ENCODE measurements around the gene LAMA2. TPM values are rescaled to one million over a fixed set of nuclear protein-coding genes. Genes with fewer than 3 reads are reported as not detected.

Gene LAMA2
- total RNA-seq, 1 experiment from 2014 or later: 0.04 TPM

DNA sequence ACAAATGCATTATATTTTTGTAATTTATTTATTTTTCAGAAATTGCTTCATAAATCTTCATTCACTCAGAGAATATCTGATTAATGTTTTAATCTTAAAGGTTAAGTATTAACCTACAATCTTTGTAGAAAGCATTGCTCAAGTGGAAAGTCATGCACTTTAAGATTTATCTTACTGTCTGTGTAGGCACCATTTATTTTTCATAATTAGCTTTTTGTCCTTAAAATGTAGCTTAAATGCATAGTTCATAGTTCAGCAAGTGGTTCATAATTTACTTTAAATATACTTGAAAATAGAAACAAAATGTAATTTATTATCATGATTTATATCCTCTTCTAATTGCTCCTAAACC, 397.3 kb downstream of the LAMA2 start:
- Histone ChIP-seq H3K27me3 (ENCODE audit: low read length) (no peaks in the 10 kb centered on the region), H3K9me2 (replicated peaks; ENCODE audit: insufficient read depth, low read length) (no peaks in the 10 kb centered on the region), H3K9ac (ENCODE audit: low read length) (no peak overlapping the region), H3K36me3 (ENCODE audit: insufficient read depth, low read length) (no peaks in the 10 kb centered on the region), H3K4me2 (ENCODE audit: low read depth, low read length, poor library complexity, severe bottlenecking) (no peak overlapping the region), H3K9me3 (ENCODE audit: low read length) (no peaks in the 10 kb centered on the region), H4K20me1 (ENCODE audit: insufficient read depth, low read depth, low read length) (no peaks in the 10 kb centered on the region), H2AFZ (ENCODE audit: low read length) (no peak overlapping the region), H3K79me2 (ENCODE audit: low read length) (no peaks in the 10 kb centered on the region), H3K4me1 (ENCODE audit: low read length) (no peaks in the 10 kb centered on the region), H3K27ac (ENCODE audit: low read length) (no peak overlapping the region), H3K4me3 (ENCODE audit: low read length) (no peak overlapping the region)
- DNase-seq: no peak

DNA sequence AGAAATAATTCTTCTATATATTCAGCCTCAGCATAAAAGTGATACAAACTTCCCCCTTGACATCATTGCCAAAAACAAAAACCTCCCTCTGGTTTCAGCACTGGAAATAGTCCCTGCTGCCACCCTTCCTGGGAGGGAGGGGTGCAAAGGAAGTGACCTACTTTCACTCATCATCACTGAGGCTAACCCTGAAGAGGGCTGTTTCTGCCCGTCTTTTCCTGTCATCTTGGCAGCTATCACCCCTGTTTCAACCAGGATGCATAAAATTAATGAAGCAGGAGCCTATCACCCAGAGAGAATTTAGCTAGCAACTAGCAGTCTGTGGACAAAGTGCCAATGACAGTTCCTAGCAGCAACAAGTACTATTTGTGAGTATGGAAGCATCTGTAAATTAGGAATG, 397.8 kb downstream of the LAMA2 start:
- no peaks in the 10 kb centered on the region for H3K4me1 ChIP-seq (ENCODE audit: low read length)
- no peak overlapping the region for H3K27ac ChIP-seq (ENCODE audit: low read length)
- no peaks in the 10 kb centered on the region for H3K9me3 ChIP-seq (ENCODE audit: low read length)
- H3K36me3 ChIP-seq (ENCODE audit: insufficient read depth, low read length): no peaks in the 10 kb centered on the region
- no peak overlapping the region for H3K9ac ChIP-seq (ENCODE audit: low read length)
- H3K79me2 ChIP-seq (ENCODE audit: low read length): no peaks in the 10 kb centered on the region
- H3K9me2 ChIP-seq (replicated peaks; ENCODE audit: insufficient read depth, low read length): no peaks in the 10 kb centered on the region
- H2AFZ ChIP-seq (ENCODE audit: low read length): no peak overlapping the region
- no peaks in the 10 kb centered on the region for H3K27me3 ChIP-seq (ENCODE audit: low read length)
- H3K4me2 ChIP-seq (ENCODE audit: low read depth, low read length, poor library complexity, severe bottlenecking): no peak overlapping the region
- no peaks in the 10 kb centered on the region for H4K20me1 ChIP-seq (ENCODE audit: insufficient read depth, low read depth, low read length)
- DNase-seq: no peak
- H3K4me3 ChIP-seq (ENCODE audit: low read length): no peak overlapping the region

DNA sequence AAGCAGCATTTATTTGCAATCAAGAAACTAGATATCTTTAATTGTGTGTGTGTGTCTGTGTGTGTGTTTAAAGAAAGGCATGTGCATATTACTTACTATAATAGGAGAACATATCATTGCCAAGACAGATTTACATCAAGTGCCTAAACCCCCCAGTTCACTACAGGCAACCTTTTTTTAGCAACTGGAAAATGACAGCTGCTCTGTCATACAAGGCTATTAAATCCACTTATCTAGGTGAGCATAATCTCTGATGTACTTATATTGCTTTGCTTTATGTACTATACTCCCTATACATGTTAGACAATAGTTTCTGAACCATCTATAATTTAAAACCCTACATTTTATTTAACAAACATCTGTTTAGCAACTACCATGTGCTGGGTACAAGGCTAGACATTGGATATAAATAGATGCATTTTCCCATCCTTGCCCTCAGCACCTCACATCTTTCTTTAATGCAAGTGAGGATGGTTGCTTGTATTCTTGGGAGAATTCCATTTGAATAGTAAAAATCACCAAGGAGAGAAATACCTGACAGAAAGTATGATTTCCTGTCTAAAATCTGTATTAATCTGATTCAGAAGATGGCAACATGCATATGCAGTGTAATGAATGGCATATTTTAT, 398.3 kb downstream of the LAMA2 start:
- Histone ChIP-seq H3K79me2 (ENCODE audit: low read length) (no peaks in the 10 kb centered on the region), H3K4me3 (ENCODE audit: low read length) (no peak overlapping the region), H3K4me1 (ENCODE audit: low read length) (no peaks in the 10 kb centered on the region), H2AFZ (ENCODE audit: low read length) (no peak overlapping the region), H3K36me3 (ENCODE audit: insufficient read depth, low read length) (no peaks in the 10 kb centered on the region), H4K20me1 (ENCODE audit: insufficient read depth, low read depth, low read length) (no peaks in the 10 kb centered on the region), H3K27me3 (ENCODE audit: low read length) (no peaks in the 10 kb centered on the region), H3K27ac (ENCODE audit: low read length) (no peak overlapping the region), H3K9me3 (ENCODE audit: low read length) (no peaks in the 10 kb centered on the region), H3K9me2 (replicated peaks; ENCODE audit: insufficient read depth, low read length) (no peaks in the 10 kb centered on the region), H3K9ac (ENCODE audit: low read length) (no peak overlapping the region), H3K4me2 (ENCODE audit: low read depth, low read length, poor library complexity, severe bottlenecking) (no peak overlapping the region)
- DNase-seq: no peak

DNA sequence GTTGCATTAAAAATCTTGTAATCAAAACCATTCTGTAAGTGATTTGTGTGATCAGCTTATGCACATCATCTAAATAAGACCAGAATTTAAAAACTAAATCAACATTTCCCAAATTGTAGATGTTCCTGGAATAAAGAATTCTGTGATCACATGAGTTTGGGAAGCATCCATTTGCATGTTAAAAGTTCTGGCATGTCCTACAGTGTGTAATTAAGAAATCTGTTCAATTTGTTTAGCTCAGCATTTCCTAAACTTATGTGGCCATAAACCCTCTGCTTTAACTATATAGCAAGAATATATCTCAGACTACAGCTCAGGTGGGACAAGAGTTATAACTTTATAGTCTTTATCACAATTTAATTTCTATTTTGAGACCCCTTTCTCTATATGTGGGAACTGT, 399.1 kb downstream of the LAMA2 start:
- H3K79me2 ChIP-seq (ENCODE audit: low read length): no peaks in the 10 kb centered on the region
- no peak for DNase-seq
- H3K4me3 ChIP-seq (ENCODE audit: low read length): no peak overlapping the region
- H3K27ac ChIP-seq (ENCODE audit: low read length): no peak overlapping the region
- H3K4me1 ChIP-seq (ENCODE audit: low read length): no peaks in the 10 kb centered on the region
- no peaks in the 10 kb centered on the region for H3K9me3 ChIP-seq (ENCODE audit: low read length)
- no peak overlapping the region for H2AFZ ChIP-seq (ENCODE audit: low read length)
- no peaks in the 10 kb centered on the region for H3K36me3 ChIP-seq (ENCODE audit: insufficient read depth, low read length)
- no peaks in the 10 kb centered on the region for H3K27me3 ChIP-seq (ENCODE audit: low read length)
- H3K4me2 ChIP-seq (ENCODE audit: low read depth, low read length, poor library complexity, severe bottlenecking): no peak overlapping the region
- H3K9me2 ChIP-seq (replicated peaks; ENCODE audit: insufficient read depth, low read length): no peaks in the 10 kb centered on the region
- no peaks in the 10 kb centered on the region for H4K20me1 ChIP-seq (ENCODE audit: insufficient read depth, low read depth, low read length)
- H3K9ac ChIP-seq (ENCODE audit: low read length): no peak overlapping the region

DNA sequence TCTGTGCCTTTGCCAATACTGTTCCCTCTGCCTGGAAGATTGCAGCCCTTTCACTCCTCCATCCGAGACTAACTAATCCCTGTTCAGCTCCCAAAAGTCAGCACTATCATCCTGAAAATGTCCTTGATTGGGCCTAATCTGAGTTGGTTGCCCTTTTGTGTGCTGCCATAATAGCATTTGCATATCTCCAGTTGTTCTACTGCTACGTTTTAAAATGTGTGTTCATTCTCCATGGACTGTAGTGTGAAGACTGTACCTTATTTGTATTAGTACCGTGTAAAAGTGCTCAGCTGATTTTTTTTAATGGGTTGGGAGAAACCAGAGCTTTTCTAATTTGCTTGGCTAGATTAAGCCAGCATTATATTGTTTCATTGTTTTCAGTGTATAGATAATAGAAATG, 401.3 kb downstream of the LAMA2 start:
- Histone ChIP-seq H3K4me3 (ENCODE audit: low read length) (no peak overlapping the region), H4K20me1 (ENCODE audit: insufficient read depth, low read depth, low read length) (no peaks in the 10 kb centered on the region), H3K36me3 (ENCODE audit: insufficient read depth, low read length) (no peaks in the 10 kb centered on the region), H3K79me2 (ENCODE audit: low read length) (no peaks in the 10 kb centered on the region), H3K9me2 (replicated peaks; ENCODE audit: insufficient read depth, low read length) (no peaks in the 10 kb centered on the region), H2AFZ (ENCODE audit: low read length) (no peak overlapping the region), H3K4me2 (ENCODE audit: low read depth, low read length, poor library complexity, severe bottlenecking) (no peak overlapping the region), H3K4me1 (ENCODE audit: low read length) (no peaks in the 10 kb centered on the region), H3K27me3 (ENCODE audit: low read length) (no peaks in the 10 kb centered on the region), H3K9ac (ENCODE audit: low read length) (no peak overlapping the region), H3K9me3 (ENCODE audit: low read length) (no peaks in the 10 kb centered on the region), H3K27ac (ENCODE audit: low read length) (no peak overlapping the region)
- DNase-seq: no peak

DNA sequence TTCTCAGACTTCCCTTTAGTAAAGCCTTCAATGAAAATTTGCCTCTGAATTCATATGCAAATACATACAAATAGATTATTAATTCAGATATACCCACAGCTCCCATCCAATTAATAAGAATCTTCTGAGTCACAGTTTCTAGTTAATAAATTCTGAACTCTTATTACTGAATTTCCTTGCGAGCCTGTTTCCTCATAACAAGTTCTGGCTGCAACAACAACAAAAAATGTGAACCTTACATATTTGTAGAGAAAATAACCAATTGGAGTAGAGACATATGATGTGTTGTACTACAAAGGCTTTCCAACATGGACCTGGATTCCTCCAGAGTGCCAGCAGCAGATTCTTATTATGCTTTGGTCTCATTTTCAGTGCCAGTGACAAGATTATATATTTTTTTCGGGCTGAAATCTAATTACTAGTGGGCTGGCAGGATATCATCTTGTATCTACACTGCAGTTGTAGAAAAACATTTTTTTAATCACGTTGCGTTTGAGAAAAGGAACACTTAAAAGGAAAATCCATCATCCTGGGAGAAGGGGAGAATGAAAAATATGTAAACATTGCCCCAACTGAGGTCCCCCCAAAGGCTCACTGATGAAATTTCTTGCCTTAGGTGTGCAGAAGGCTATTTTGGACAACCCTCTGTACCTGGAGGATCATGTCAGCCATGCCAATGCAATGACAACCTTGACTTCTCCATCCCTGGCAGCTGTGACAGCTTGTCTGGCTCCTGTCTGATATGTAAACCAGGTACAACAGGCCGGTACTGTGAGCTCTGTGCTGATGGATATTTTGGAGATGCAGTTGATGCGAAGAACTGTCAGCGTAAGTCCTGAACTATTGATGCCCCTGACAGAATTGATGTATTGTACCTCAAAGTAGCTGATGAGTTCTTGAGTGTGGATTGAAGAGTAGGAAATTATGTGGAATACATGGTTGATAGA, 404.6 kb downstream of the LAMA2 start:
- no peaks in the 10 kb centered on the region for H3K9me2 ChIP-seq (replicated peaks; ENCODE audit: insufficient read depth, low read length)
- no peaks in the 10 kb centered on the region for H3K9me3 ChIP-seq (ENCODE audit: low read length)
- H3K4me3 ChIP-seq (ENCODE audit: low read length): no peak overlapping the region
- no peaks in the 10 kb centered on the region for H4K20me1 ChIP-seq (ENCODE audit: insufficient read depth, low read depth, low read length)
- no peaks in the 10 kb centered on the region for H3K79me2 ChIP-seq (ENCODE audit: low read length)
- H3K27ac ChIP-seq (ENCODE audit: low read length): no peak overlapping the region
- H3K4me2 ChIP-seq (ENCODE audit: low read depth, low read length, poor library complexity, severe bottlenecking): no peak overlapping the region
- H3K9ac ChIP-seq (ENCODE audit: low read length): no peak overlapping the region
- H3K36me3 ChIP-seq (ENCODE audit: insufficient read depth, low read length): no peaks in the 10 kb centered on the region
- DNase-seq: no peak
- no peaks in the 10 kb centered on the region for H3K27me3 ChIP-seq (ENCODE audit: low read length)
- H3K4me1 ChIP-seq (ENCODE audit: low read length): no peaks in the 10 kb centered on the region
- H2AFZ ChIP-seq (ENCODE audit: low read length): no peak overlapping the region

DNA sequence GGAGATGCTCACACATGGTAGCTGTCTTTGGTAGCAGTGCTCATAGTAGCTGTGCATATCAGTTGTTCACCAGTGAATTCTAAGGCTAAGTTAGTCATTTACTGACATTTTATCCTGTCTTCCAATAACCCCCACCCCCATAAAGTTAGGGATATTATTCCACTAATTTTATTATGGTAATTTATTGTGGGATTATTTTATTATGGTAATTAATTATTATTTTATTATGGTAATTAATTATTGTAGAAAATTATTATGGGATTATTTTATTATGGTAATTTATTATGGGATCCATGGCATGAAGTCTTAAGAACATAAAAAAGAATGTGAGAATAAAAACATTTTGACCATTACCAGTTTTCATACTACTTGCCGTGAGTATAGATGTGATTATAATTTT, 406.5 kb downstream of the LAMA2 start:
- Histone ChIP-seq H3K9me3 (ENCODE audit: low read length) (no peaks in the 10 kb centered on the region), H3K9ac (ENCODE audit: low read length) (no peak overlapping the region), H3K9me2 (replicated peaks; ENCODE audit: insufficient read depth, low read length) (no peaks in the 10 kb centered on the region), H3K4me2 (ENCODE audit: low read depth, low read length, poor library complexity, severe bottlenecking) (no peak overlapping the region), H3K27ac (ENCODE audit: low read length) (no peak overlapping the region), H3K79me2 (ENCODE audit: low read length) (no peaks in the 10 kb centered on the region), H3K4me3 (ENCODE audit: low read length) (no peak overlapping the region), H2AFZ (ENCODE audit: low read length) (no peak overlapping the region), H4K20me1 (ENCODE audit: insufficient read depth, low read depth, low read length) (no peaks in the 10 kb centered on the region), H3K36me3 (ENCODE audit: insufficient read depth, low read length) (no peaks in the 10 kb centered on the region), H3K27me3 (ENCODE audit: low read length) (no peaks in the 10 kb centered on the region), H3K4me1 (ENCODE audit: low read length) (no peaks in the 10 kb centered on the region)
- DNase-seq: no peak

DNA sequence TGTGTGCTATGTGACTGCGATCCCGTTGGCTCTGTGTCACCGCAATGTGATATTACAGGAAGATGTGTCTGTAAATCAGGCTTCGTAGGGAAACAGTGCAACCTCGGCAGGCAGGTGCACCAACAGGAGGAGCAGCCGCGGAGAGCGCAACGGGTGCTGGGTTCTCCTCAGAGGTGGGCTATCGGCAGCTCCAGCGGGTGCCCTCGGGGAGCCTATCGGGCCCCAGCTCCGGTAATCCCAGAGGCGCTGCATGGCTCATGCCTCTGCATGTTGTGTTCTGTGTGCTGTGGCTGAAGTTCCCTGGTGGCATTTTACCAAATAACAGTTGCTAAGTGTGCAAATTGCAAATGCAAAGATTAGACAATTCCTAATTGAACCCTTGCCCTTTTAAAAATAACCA, 409.9 kb downstream of the LAMA2 start:
- Histone ChIP-seq H3K4me3 (ENCODE audit: low read length) (no peak overlapping the region), H3K79me2 (ENCODE audit: low read length) (no peaks in the 10 kb centered on the region), H3K4me2 (ENCODE audit: low read depth, low read length, poor library complexity, severe bottlenecking) (no peak overlapping the region), H3K4me1 (ENCODE audit: low read length) (no peaks in the 10 kb centered on the region), H2AFZ (ENCODE audit: low read length) (no peak overlapping the region), H3K9me2 (replicated peaks; ENCODE audit: insufficient read depth, low read length) (no peaks in the 10 kb centered on the region), H3K36me3 (ENCODE audit: insufficient read depth, low read length) (no peaks in the 10 kb centered on the region), H3K9ac (ENCODE audit: low read length) (no peak overlapping the region), H3K27ac (ENCODE audit: low read length) (no peak overlapping the region), H3K27me3 (ENCODE audit: low read length) (no peaks in the 10 kb centered on the region), H4K20me1 (ENCODE audit: insufficient read depth, low read depth, low read length) (no peaks in the 10 kb centered on the region), H3K9me3 (ENCODE audit: low read length) (no peaks in the 10 kb centered on the region)
- DNase-seq: no peak
